NB4 (cell line): ENCODE measurements around the gene KCNH6.

Source experiments
- MYC ChIP-seq: IDR thresholded peaks from 2 replicates; pipeline ENCODE4 v1.6.1; 2011; ENCODE audit warnings: low read depth, low read length
- POLR2A ChIP-seq: IDR thresholded peaks from 2 replicates; pipeline ENCODE4 v1.6.1; 2011; ENCODE audit warnings: mild to moderate bottlenecking; ENCODE audit not compliant: insufficient read length; ENCODE audit errors: extremely low read depth
- TF ChIP-seq, protein P1 (sequence below): IDR thresholded peaks from one replicate; pipeline ENCODE4 v1.5.1; 2012; ENCODE audit warnings: low read depth, low read length

DNA sequence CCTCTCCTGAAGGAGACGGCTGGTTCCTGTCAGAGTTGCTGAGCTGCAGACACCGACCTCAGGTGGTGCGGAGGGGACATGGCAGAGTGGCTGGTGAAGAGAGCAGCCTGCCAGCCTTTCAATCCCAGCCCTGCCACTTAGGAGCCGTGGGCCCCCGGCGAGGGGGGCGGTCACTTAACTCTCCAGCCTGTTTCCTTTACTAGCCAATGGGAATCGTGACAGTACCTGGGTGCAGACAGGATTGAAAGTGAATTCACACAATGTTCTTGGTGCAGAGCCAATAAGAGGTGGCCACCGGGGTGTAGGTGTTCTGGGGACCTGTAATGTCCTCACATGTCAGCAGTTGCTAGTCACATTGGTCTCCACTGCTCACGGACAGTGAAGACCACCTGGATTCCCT, 32.8 kb upstream of the KCNH6 start:
- TF ChIP-seq POLR2A (no peak), MYC (no peak)
- TF ChIP-seq, protein P1, sequence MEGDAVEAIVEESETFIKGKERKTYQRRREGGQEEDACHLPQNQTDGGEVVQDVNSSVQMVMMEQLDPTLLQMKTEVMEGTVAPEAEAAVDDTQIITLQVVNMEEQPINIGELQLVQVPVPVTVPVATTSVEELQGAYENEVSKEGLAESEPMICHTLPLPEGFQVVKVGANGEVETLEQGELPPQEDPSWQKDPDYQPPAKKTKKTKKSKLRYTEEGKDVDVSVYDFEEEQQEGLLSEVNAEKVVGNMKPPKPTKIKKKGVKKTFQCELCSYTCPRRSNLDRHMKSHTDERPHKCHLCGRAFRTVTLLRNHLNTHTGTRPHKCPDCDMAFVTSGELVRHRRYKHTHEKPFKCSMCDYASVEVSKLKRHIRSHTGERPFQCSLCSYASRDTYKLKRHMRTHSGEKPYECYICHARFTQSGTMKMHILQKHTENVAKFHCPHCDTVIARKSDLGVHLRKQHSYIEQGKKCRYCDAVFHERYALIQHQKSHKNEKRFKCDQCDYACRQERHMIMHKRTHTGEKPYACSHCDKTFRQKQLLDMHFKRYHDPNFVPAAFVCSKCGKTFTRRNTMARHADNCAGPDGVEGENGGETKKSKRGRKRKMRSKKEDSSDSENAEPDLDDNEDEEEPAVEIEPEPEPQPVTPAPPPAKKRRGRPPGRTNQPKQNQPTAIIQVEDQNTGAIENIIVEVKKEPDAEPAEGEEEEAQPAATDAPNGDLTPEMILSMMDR, result no peak
